Ectodermal cell (in vitro differentiated cells): ENCODE measurements around the gene SMIM23. TPM values are rescaled to one million over a fixed set of nuclear protein-coding genes. Genes with fewer than 3 reads are reported as not detected.

Source experiments
- H3K27ac ChIP-seq: 2 replicates; pipeline ENCODE4 v1.7.0; 2013; ENCODE audit warnings: mild to moderate bottlenecking, low read depth, low read length; ENCODE audit not compliant: insufficient read depth, poor library complexity, severe bottlenecking
- H3K27me3 ChIP-seq: 2 replicates; pipeline ENCODE4 v1.7.0; 2013; ENCODE audit warnings: mild to moderate bottlenecking, low read length; ENCODE audit not compliant: insufficient read depth, control insufficient read depth, poor library complexity, severe bottlenecking
- H3K36me3 ChIP-seq: one replicate; pipeline ENCODE4 v1.7.0; 2013; ENCODE audit warnings: low read length; ENCODE audit not compliant: control insufficient read depth, insufficient read depth
- H3K4me1 ChIP-seq: one replicate; pipeline ENCODE4 v1.7.0; 2013; ENCODE audit warnings: low read length; ENCODE audit not compliant: control insufficient read depth, insufficient read depth
- H3K4me3 ChIP-seq: 2 replicates; pipeline ENCODE4 v1.7.0; 2013; ENCODE audit warnings: low read depth, low read length, control low read depth; ENCODE audit not compliant: insufficient read depth
- H3K9me3 ChIP-seq: 2 replicates; pipeline ENCODE4 v1.7.0; 2013; ENCODE audit warnings: mild to moderate bottlenecking, low read length, moderate library complexity; ENCODE audit not compliant: control insufficient read depth
- WGBS, 2 experiments: methylation state at CpG; one replicate each; pipeline ENCODE4 v1.1.7; 2013; ENCODE audit warnings: missing lambda C conversion rate in 2 of 2; 5-methylcytosine and 5-hydroxymethylcytosine counted together
- polyA plus RNA-seq, 4 experiments: library from polyadenylated mRNA; stranded (reverse); fragments of 50-300 nt; gene quantifications; one replicate each; pipeline ENCODE4 v1.2.3, GENCODE V29; 2013

Gene SMIM23
- polyA plus RNA-seq (2013, experiment 1 of 4), result not detected
- not detected for polyA plus RNA-seq (2013, experiment 2 of 4)
- not detected for polyA plus RNA-seq (2013, experiment 3 of 4)
- polyA plus RNA-seq (2013, experiment 4 of 4), result not detected

DNA sequence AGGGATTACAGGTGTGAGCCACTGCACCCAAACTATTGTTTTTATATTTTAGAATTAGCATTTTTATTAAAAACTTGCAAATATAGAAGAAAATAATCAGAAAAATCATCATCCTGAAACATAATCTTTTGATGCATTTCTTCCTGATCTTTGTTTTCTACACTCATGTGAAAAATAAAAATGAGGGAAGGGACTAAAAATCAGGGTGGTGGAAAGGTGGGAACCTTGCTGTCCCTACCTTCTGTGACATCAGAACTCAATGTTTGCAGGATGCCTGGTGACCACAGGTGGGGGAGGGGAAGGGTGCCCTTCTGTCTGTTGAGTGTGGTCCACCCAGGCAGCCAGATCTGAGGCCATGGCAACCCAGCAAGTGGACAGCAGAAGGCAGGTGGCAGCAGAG lies at the start of gene SMIM23:
SMIM23 (plus strand) TSS at position 301 of the 400 bp plus-strand sequence; CDS start at position 356, 55 bp downstream.
- H3K9me3 ChIP-seq, result no peaks in the 10 kb centered on the region
- no peaks in the 10 kb centered on the region for H3K4me1 ChIP-seq
- no peaks in the 10 kb centered on the region for H3K36me3 ChIP-seq
- no peaks in the 10 kb centered on the region for H3K27me3 ChIP-seq
- no peak within 1 kb of the TSS for H3K4me3 ChIP-seq
- H3K27ac ChIP-seq, result no peak within 1 kb of the TSS

DNA sequence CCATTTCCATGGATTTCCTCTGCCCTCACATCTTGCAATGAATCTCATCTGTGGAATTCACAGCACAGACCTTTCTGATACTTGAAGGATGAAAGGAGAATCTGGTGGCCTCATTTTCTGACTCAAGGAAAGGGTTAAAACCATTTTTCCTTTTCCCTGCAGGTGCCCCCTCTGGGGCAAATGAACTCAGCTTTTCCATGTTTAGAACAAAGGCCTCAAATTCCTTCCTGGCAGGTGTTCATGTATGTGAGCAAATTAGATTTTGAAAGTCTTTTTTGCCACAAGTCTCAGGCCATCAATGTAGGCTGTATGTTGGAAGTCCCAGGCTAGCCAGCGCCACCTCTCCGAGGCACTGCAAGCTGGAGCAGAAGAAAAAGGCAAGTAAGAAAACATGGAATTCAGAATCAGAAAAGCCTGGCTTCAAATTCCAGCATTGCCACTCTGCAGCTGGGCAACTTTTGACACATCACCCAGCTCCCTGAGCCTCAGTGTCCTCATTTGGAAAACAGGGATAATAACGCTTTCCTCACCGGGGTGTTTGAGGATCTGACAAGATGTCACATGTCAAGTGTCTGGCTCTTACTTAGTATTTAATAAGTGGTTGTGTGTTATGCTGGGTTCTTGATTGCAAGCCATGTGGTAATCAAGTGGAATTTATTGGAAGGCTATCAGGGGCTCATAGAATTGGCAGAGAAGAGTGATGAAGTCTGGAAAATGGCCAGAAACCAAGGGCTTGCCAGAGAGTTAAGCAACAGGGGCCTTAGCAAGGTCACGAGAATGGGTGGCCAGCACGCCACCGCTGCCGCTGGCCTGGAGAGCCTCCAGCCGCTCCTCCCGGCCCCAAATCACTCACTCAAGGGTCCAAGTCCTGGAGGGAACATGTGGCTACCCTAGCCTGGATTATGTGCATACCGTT lies 48.4 kb upstream of the SMIM23 start:
- H3K9me3 ChIP-seq, result no peaks in the 10 kb centered on the region
- peaks cover 25% of the 10 kb centered on the region for H3K4me1 ChIP-seq
- WGBS, 2 experiments, result 84 to 85% methylated on average over 11 of the region's 11 CpGs
- no peak overlapping the region for H3K4me3 ChIP-seq
- H3K36me3 ChIP-seq, result no peaks in the 10 kb centered on the region
- H3K27me3 ChIP-seq, result peaks cover 46% of the 10 kb centered on the region
- H3K27ac ChIP-seq, result no peak overlapping the region

DNA sequence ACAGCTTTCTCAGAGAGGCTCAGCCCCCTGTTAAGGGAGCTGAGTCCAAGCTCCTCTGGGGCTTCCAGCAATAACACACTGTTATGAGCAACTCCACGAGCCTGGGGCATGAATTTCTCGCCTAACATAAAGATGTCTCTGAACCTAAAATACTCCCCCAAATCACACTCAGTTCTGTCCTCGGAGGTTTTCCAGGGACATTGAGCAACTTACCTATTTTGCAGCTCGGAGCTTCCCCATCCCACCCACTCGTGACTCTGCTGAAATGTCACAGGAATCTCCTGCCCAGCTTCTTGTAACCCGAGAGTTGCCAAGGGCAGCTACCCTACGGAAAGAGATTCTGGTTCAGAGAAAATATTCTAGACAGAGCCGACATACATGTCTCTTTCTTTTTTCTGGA lies 47.1 kb upstream of the SMIM23 start:
- no peak overlapping the region for H3K4me3 ChIP-seq
- no peaks in the 10 kb centered on the region for H3K9me3 ChIP-seq
- H3K27me3 ChIP-seq, result peaks cover 46% of the 10 kb centered on the region
- no peaks in the 10 kb centered on the region for H3K36me3 ChIP-seq
- 85% methylated on average over 8 of the region's 8 CpGs for WGBS, 2 experiments
- no peak overlapping the region for H3K27ac ChIP-seq
- H3K4me1 ChIP-seq, result peaks cover 25% of the 10 kb centered on the region

DNA sequence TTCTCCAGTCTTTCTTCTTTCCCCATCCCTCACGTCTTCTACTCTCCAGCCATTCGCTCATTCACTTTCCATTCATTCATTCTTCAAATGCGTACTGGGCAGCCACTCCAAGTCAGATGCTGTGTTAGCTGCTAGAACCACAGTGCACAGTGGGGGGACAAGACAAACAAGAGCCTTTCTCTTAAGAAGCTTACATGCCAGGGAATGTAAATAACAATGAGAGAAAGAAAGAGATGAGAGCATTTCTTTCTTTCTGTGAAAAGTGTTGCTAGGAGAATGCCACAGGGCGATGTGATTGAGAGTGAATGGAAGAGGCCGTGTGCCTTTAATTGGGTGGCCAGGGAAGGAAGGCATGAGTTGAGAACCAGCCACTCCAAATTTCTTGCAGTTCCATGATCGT lies 46.3 kb upstream of the SMIM23 start:
- Histone ChIP-seq H3K4me1 (peaks cover 25% of the 10 kb centered on the region), H3K36me3 (no peaks in the 10 kb centered on the region), H3K27ac (no peak overlapping the region), H3K4me3 (no peak overlapping the region), H3K9me3 (no peaks in the 10 kb centered on the region), H3K27me3 (peaks cover 46% of the 10 kb centered on the region)
- 15 to 21% methylated on average over 6 of the region's 6 CpGs for WGBS, 2 experiments

DNA sequence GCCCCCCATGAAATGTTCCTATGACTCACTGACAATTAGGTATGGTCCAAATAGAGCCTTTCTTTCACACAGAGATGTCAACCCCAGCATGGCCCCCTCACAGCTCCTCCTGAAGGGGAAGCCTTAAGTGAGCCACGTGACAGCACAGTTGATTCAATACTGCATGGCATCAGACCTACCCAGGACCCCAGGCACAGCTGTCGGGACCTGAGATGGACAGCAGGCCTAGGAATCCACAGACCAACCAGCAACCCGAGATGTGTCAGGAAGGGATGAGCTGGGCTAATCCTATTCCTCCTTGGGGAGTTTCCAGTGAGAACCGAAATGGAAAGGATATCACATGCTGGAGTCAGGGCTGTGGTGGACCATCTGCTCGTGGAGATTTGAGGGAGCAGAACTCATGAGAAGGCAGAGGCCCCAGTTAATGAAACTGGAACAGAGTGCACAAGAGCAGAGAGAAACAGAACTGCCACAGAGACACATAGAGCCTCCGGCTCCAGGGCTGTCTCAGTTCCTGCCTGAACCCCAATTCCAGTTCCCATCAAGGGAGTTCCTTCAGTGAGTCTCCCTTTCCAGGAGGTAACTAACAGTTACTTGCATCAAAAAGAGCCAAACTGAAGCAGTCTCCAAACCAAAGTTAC lies 42.1 kb upstream of the SMIM23 start:
- WGBS, 2 experiments, result 89 to 90% methylated on average over 6 of the region's 6 CpGs
- no peak overlapping the region for H3K4me3 ChIP-seq
- no peaks in the 10 kb centered on the region for H3K36me3 ChIP-seq
- H3K9me3 ChIP-seq, result no peaks in the 10 kb centered on the region
- peaks cover 16% of the 10 kb centered on the region for H3K4me1 ChIP-seq
- no peak overlapping the region for H3K27ac ChIP-seq
- peaks cover 31% of the 10 kb centered on the region for H3K27me3 ChIP-seq

DNA sequence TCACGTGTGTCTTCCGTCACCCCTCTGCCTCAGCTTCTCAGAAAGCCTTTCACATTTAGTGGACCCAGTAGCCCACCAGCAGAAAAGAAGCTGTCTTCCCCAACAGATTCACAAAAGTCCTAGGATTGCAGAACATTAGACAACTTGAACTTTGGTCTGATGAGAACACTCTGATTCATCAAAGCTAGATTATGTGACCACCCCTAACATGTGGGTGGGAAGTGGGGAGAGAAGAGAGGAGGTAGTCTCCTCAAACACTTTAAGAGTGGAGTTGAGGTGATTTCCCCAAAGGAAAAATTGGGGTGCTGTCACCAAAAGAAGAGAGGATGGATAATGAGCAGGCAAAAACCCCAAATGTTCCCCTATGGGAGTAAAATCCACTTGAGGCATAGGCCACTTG lies 41.4 kb upstream of the SMIM23 start:
- Histone ChIP-seq H3K27ac (no peak overlapping the region), H3K4me3 (no peak overlapping the region), H3K27me3 (peaks cover 26% of the 10 kb centered on the region), H3K4me1 (peaks cover 9% of the 10 kb centered on the region), H3K36me3 (no peaks in the 10 kb centered on the region), H3K9me3 (no peaks in the 10 kb centered on the region)
- 92 to 94% methylated on average over 2 of the region's 2 CpGs for WGBS, 2 experiments

DNA sequence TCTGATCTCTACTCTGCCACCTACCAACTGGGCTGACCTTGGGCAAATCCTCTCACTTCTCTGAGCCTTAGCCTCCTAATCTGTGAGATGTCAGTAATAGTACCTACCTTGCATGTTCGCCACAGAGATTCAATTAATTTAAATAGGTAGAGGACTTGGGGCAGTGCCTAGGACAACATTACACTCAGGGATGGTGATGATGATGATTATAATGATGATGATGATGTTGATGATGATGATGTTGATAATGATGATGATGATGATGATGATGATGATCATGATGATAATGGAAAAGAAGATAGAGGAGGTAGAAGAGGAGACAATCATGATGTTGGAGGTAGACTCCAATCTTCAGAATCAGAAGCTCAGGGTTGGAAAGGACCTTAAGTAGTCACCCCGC lies 40.7 kb upstream of the SMIM23 start:
- Histone ChIP-seq H3K36me3 (no peaks in the 10 kb centered on the region), H3K27ac (no peak overlapping the region), H3K4me1 (peaks cover 4% of the 10 kb centered on the region), H3K27me3 (peaks cover 25% of the 10 kb centered on the region), H3K9me3 (no peaks in the 10 kb centered on the region), H3K4me3 (no peak overlapping the region)
- WGBS, 2 experiments, result 98 to 100% methylated on average over 2 of the region's 2 CpGs

DNA sequence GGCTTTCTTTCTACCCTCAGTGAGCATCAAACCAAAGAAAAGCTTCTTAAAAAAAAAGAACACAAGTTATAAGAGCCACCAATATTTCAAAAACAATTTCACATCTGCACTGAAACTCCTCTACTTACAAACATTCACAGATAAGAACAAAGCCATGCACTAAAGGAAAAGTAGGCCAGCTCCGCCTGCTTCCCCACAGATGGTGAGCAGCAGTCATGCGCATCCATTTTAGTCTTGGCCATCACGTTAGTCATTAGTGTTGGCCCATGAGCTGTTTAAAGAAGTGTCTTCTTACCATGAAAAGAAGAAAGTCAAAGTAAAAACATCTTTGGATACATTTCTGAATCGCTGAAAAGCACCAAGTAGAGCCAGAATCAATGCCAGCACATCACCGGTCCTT lies 40.0 kb upstream of the SMIM23 start:
- Histone ChIP-seq H3K36me3 (no peaks in the 10 kb centered on the region), H3K4me1 (no peaks in the 10 kb centered on the region), H3K27me3 (peaks cover 18% of the 10 kb centered on the region), H3K4me3 (no peak overlapping the region), H3K9me3 (no peaks in the 10 kb centered on the region), H3K27ac (no peak overlapping the region)
- 88 to 93% methylated on average over 5 of the region's 5 CpGs for WGBS, 2 experiments

DNA sequence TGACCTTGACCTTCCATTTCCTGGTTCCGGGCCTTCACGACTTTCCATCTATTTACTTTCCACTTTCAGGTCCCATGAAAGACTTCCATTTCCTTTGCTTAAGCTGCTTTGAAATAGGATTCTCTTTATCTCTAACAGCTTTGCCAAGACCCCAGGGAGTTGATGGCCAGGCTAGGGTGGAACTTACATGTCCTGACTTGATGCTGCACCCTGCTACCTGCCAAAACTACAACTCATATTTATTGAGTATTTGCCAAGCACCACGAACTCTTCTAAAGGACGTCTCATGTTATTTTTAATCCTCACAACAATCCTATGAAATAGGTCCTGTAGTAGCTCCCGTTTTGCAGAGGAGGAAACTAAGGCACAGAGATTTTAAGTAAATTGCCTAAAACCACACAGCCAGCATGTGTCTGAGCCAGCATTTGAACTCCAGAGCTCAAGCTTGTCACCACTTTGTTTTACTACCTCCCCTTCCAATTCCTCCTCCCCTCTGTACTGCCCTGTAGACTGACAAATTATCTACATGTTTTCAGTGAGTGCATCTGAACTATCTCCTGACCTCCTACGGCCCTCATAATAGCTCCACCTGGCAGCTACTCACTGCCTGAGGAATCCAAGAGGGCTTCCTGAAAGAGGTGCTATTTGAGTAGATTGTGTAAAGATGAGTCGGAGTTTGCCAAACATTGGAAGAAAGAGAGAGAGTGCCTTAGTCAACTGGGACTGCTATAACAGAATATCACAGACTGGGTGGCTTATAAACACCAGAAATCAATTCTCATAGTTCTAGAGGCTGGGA lies 38.4 kb upstream of the SMIM23 start:
- peaks cover 6% of the 10 kb centered on the region for H3K27me3 ChIP-seq
- H3K9me3 ChIP-seq, result no peaks in the 10 kb centered on the region
- H3K27ac ChIP-seq, result no peak overlapping the region
- no peak overlapping the region for H3K4me3 ChIP-seq
- H3K4me1 ChIP-seq, result no peaks in the 10 kb centered on the region
- no peaks in the 10 kb centered on the region for H3K36me3 ChIP-seq
- 88 to 95% methylated on average over 7 of the region's 7 CpGs for WGBS, 2 experiments

DNA sequence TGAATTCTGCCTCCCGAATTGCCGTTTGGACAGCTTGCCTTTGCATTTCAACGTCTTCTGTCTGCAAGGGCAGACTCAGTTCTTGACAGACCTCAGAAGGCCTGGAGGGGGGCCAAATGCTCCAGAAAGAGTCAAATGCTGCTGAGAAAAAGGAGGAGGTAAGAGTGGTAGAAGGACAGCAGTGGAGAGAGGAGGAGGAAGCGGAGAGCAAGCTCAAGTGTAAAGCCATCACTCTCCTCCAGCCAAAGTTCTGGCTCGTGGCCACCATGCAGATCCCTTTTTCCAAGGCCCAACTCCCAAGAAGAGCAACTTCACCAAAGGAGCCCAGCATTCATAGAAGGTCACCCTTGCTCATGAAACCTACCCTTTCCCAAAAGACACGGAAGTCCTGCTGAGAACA lies 36.9 kb upstream of the SMIM23 start:
- no peaks in the 10 kb centered on the region for H3K9me3 ChIP-seq
- no peak overlapping the region for H3K4me3 ChIP-seq
- H3K27ac ChIP-seq, result no peak overlapping the region
- no peaks in the 10 kb centered on the region for H3K36me3 ChIP-seq
- no peaks in the 10 kb centered on the region for H3K4me1 ChIP-seq
- H3K27me3 ChIP-seq, result peaks cover 6% of the 10 kb centered on the region
- 86 to 90% methylated on average over 6 of the region's 6 CpGs for WGBS, 2 experiments
